ENCODE results near the gene RTF1.

DNA sequence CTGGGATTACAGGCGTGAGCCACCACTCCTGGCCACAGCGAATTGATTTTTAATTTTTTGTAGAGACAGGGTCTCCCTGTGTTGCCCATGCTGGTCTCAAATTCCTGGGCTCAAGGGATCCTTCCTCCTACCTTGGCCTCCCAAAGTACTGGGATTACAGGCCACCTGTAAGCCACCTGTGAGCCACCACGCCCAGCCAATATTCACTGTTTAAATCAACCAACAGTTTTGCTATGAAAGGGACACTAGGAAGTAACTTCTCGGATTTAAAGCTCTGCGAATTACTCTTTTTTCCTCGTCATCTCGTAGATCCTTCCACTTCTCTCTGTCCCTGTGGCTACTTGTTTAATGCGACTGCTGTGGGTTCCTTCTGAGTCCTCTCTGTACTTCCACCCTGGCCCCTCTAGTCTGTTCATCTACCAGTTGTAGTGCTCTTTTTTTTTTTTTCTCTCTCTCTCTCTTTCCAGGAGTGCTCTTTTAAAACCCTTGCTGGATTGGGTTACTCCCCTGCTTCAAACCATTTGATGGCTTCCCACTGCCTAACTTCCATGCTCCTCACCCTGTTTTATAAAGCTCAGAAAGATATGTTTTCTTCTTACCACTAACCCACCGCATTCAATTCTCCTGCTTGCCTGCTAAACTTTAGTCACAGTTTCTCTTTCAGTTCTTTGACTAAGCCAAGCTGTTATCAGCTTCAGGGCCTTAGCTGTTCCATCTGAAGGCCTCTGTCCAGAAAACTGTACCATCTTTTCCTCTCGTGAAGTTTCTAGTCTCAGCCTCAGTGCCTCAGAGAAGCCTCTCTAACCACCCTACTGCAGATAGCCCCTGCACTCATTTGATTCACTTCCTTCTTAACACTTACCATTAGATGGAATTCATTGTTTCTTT, 12.4 kb downstream of the RTF1 start:
- TF ChIP-seq, protein P1, sequence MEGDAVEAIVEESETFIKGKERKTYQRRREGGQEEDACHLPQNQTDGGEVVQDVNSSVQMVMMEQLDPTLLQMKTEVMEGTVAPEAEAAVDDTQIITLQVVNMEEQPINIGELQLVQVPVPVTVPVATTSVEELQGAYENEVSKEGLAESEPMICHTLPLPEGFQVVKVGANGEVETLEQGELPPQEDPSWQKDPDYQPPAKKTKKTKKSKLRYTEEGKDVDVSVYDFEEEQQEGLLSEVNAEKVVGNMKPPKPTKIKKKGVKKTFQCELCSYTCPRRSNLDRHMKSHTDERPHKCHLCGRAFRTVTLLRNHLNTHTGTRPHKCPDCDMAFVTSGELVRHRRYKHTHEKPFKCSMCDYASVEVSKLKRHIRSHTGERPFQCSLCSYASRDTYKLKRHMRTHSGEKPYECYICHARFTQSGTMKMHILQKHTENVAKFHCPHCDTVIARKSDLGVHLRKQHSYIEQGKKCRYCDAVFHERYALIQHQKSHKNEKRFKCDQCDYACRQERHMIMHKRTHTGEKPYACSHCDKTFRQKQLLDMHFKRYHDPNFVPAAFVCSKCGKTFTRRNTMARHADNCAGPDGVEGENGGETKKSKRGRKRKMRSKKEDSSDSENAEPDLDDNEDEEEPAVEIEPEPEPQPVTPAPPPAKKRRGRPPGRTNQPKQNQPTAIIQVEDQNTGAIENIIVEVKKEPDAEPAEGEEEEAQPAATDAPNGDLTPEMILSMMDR (IDR thresholded peaks at IDR 0.05), result no peak
- TF ChIP-seq EP300 (IDR thresholded peaks at IDR 0.05) (no peak), POLR2A (IDR thresholded peaks at IDR 0.05) (no peak)
